HepG2 (cell line): ENCODE results near the gene CFAP54. TPM values are rescaled to one million over a fixed set of nuclear protein-coding genes. Genes with fewer than 3 reads are reported as not detected.

Experiments
- ATAC-seq: fragments of 200-7000 bp; cut with Tn5 transposase; 3 replicates; pipeline ENCODE4 v1.9.1; 2020; ENCODE audit warnings: mild to moderate bottlenecking, moderate library complexity
- BruUV-seq: library from RNA; stranded (reverse); fragments of 400-500 nt; replicated peaks from 2 replicates; lab custom pipeline; 2021; lab: Mats Ljungman, UMichigan
- CTCF ChIA-PET: fragments of 300-600 bp; formaldehyde crosslinking; extraction: SDS; loops from one replicate; lab custom pipeline; 2021; ENCODE audit warnings: low total read pairs, inconsistent platforms, low intra/inter-chr PET ratio; lab: Yijun Ruan, JAX
- POLR2A ChIA-PET: fragments of 350-600 bp; sonication (Branson Sonifier 250); formaldehyde crosslinking; loops from one replicate; lab custom pipeline; 2020; ENCODE audit warnings: antibody characterized with exemption, inconsistent platforms; lab: Yijun Ruan, JAX
- DNase-seq: peaks from one replicate; pipeline ENCODE4 v3.0.0-alpha.2; 2015; ENCODE audit warnings: low spot score
- FAIRE-seq: peaks from 3 replicates; lab custom pipeline; 2011; peaks lifted over from hg19 to GRCh38; lab: Jason Lieb, UNC
- H2AFZ ChIP-seq: one replicate; pipeline ENCODE4 v1.6.1; 2011; ENCODE audit warnings: low read length, inconsistent platforms
- H3K27ac ChIP-seq: fragments of 300-600 bp; 3 replicates; pipeline ENCODE4 v1.8.0; 2011; ENCODE audit warnings: mixed run types, mild to moderate bottlenecking, mixed read lengths, low read length, inconsistent platforms; ENCODE audit not compliant: insufficient read depth; ENCODE audit errors: extremely low read length
- H3K27me3 ChIP-seq, 2 experiments: fragments of 200-600 bp in 1 of 2; 2 replicates in 1 of 2; 3 replicates in 1 of 2; pipeline versions ENCODE4 v1.6.0 to v1.8.0; 2011; ENCODE audit warnings: low read length in 2 of 2, mild to moderate bottlenecking in 2 of 2, moderate library complexity in 2 of 2, inconsistent platforms in 1 of 2; ENCODE audit not compliant: insufficient read depth in 2 of 2, control insufficient read depth in 1 of 2
- H3K36me3 ChIP-seq, 2 experiments: fragments of 200-600 bp in 1 of 2; replicated peaks in 1 of 2; 2 replicates in 1 of 2; 3 replicates in 1 of 2; pipeline versions ENCODE4 v1.5.1 to v1.8.0; 2011; ENCODE audit warnings: low read length in 2 of 2, inconsistent platforms in 1 of 2; ENCODE audit not compliant: insufficient read depth in 2 of 2, control insufficient read depth in 1 of 2
- H3K4me1 ChIP-seq: 2 replicates; pipeline ENCODE4 v1.5.1; 2012; ENCODE audit warnings: low read length, inconsistent platforms; ENCODE audit not compliant: insufficient read depth
- H3K4me2 ChIP-seq: 2 replicates; pipeline ENCODE4 v1.6.0; 2011; ENCODE audit warnings: low read depth, low read length, inconsistent platforms
- H3K4me3 ChIP-seq, 3 experiments: fragments of 200-600 bp in 1 of 3; sonication (generic), shearing (Covaris generic) in 1 of 3; replicated peaks in 1 of 3; 2 replicates each; pipeline ENCODE4 v1.5.1; 2011 to 2016; ENCODE audit warnings: low read length in 3 of 3, inconsistent platforms in 2 of 3, low read depth in 2 of 3, mild to moderate bottlenecking in 2 of 3, control low read depth in 1 of 3, mixed read lengths in 1 of 3; ENCODE audit not compliant: insufficient read depth in 1 of 3
- H3K79me2 ChIP-seq: one replicate; pipeline ENCODE4 v1.6.1; 2011; ENCODE audit warnings: low read length, inconsistent platforms; ENCODE audit not compliant: insufficient read depth
- H3K9ac ChIP-seq: 2 replicates; pipeline ENCODE4 v1.6.0; 2011; ENCODE audit warnings: mild to moderate bottlenecking, low read depth, low read length, inconsistent platforms; ENCODE audit not compliant: insufficient read depth
- H3K9me3 ChIP-seq: 2 replicates; pipeline ENCODE4 v1.5.1; 2012; ENCODE audit warnings: mild to moderate bottlenecking, low read length
- H4K20me1 ChIP-seq: 2 replicates; pipeline ENCODE4 v1.6.0; 2011; ENCODE audit warnings: inconsistent platforms, mild to moderate bottlenecking, low read length, moderate library complexity; ENCODE audit not compliant: insufficient read depth
- GRHL1 ChIP-seq: sonication (generic); formaldehyde crosslinking; conservative IDR thresholded peaks from 2 replicates; pipeline ENCODE4 v1.8.0; 2022; ENCODE audit warnings: missing genetic modification reagents
- GZF1 ChIP-seq: sonication (generic); formaldehyde crosslinking; IDR thresholded peaks from 2 replicates; pipeline ENCODE4 v1.5.1; 2020; ENCODE audit warnings: mild to moderate bottlenecking, missing genetic modification reagents
- HNF4A ChIP-seq: sonication (generic); formaldehyde crosslinking; IDR thresholded peaks from 2 replicates; pipeline ENCODE4 v1.4.0; 2020; ENCODE audit warnings: missing genetic modification reagents
- MAF1 ChIP-seq: sonication (generic); formaldehyde crosslinking; IDR thresholded peaks from 2 replicates; pipeline ENCODE4 v1.5.0; 2020; ENCODE audit warnings: missing genetic modification reagents, borderline replicate concordance
- MAFF ChIP-seq: IDR thresholded peaks from 2 replicates; pipeline ENCODE4 v1.6.1; 2011; ENCODE audit warnings: low read depth, low read length, improper control_type of control experiment
- MAFK ChIP-seq, 2 experiments: IDR thresholded peaks in 1 of 2; conservative IDR thresholded peaks in 1 of 2; 2 replicates each; pipeline ENCODE4 v1.6.1; 2011; ENCODE audit warnings: improper control_type of control experiment in 2 of 2, low read length in 2 of 2
- PRDM10 ChIP-seq: sonication (generic); formaldehyde crosslinking; IDR thresholded peaks from 2 replicates; pipeline ENCODE4 v1.4.0; 2020; ENCODE audit warnings: low read depth, missing genetic modification reagents
- RBM39 ChIP-seq: fragments of 200-400 bp; formaldehyde crosslinking; IDR thresholded peaks from one replicate; pipeline ENCODE4 v1.6.1; 2018; ENCODE audit warnings: antibody characterized with exemption, mild to moderate bottlenecking, low read depth, low read length; ENCODE audit not compliant: poor library complexity, severe bottlenecking
- SKIL ChIP-seq: sonication (generic); formaldehyde crosslinking; IDR thresholded peaks from 2 replicates; pipeline ENCODE4 v1.8.0; 2022; ENCODE audit warnings: missing genetic modification reagents, mild to moderate bottlenecking, moderate library complexity, borderline replicate concordance
- ZBTB34 ChIP-seq: sonication (generic); formaldehyde crosslinking; IDR thresholded peaks from 2 replicates; pipeline ENCODE4 v1.8.0; 2022; ENCODE audit warnings: mild to moderate bottlenecking, missing genetic modification reagents
- ZFY ChIP-seq: sonication (generic); formaldehyde crosslinking; IDR thresholded peaks from 2 replicates; pipeline ENCODE4 v1.4.0; 2020; ENCODE audit warnings: missing genetic modification reagents
- ZNF543 ChIP-seq: sonication (generic); formaldehyde crosslinking; IDR thresholded peaks from 2 replicates; pipeline ENCODE4 v1.4.0; 2020; ENCODE audit warnings: mild to moderate bottlenecking, missing genetic modification reagents
- ZSCAN5A ChIP-seq: sonication (generic); formaldehyde crosslinking; IDR thresholded peaks from 2 replicates; pipeline ENCODE4 v1.8.0; 2022; ENCODE audit warnings: mild to moderate bottlenecking, missing genetic modification reagents, borderline replicate concordance
- WGBS: methylation state at CpG from one replicate; pipeline ENCODE4 v1.1.6; 2017; ENCODE audit warnings: low lambda C conversion rate; 5-methylcytosine and 5-hydroxymethylcytosine counted together
- in situ Hi-C: cut with HindIII; loops from 2 replicates; pipeline ENCODE4 v1.10.0; 2017; ENCODE audit warnings: low pct_unique_long_range_greater_than_20kb; ENCODE audit not compliant: extremely low pct_ligation_motif_present
- intact Hi-C: fragments of 100-400 bp; cut with micrococcal nuclease; formaldehyde crosslinking; loops from one replicate; pipeline ENCODE4 v1.10.0; 2022; ENCODE audit not compliant: unreplicated experiment
- polyA plus RNA-seq, 8 experiments: library from polyadenylated mRNA; depleted of rRNA in 3 of 8; stranded (reverse) in 7 of 8; unstranded in 1 of 8; fragments of >200 nt; fragmentation: Illumina TruSeq in 4 of 8; extraction: Trizol in 4 of 8; gene quantifications; 2 replicates each; pipeline versions ENCODE4 v1.2.1 to v1.2.3, GENCODE V29; 2011 to 2016; ENCODE audit warnings: low read depth in 4 of 8, missing spikeins in 1 of 8, mixed read lengths in 1 of 8; ENCODE audit not compliant: insufficient read depth in 1 of 8
- total RNA-seq, 5 experiments: library from RNA; depleted of rRNA; stranded (reverse); fragments of >200 nt; fragmentation: Illumina TruSeq; extraction: Trizol; gene quantifications; 2 replicates each; pipeline ENCODE4 v1.2.3, GENCODE V29; 2016; ENCODE audit warnings: low read depth in 1 of 5

Gene CFAP54
- total and polyA plus RNA-seq, 2 of the 13 experiments (the other 11 are each of a cell fraction or from before 2014, with no cell fraction given), result not detected

- Histone ChIP-seq H3K9me3 (no peaks in the 10 kb centered on the region), H3K4me2 (no peak overlapping the region), H3K9ac (no peak overlapping the region), H3K4me1 (no peaks in the 10 kb centered on the region), H3K27ac (no peak overlapping the region), H4K20me1 (no peaks in the 10 kb centered on the region), H3K27me3 (no peaks in the 10 kb centered on the region), H3K36me3 (no peaks in the 10 kb centered on the region), H3K4me3 (no peak overlapping the region), H3K79me2 (no peaks in the 10 kb centered on the region), H2AFZ (no peak overlapping the region)
- POLR2A ChIA-PET, result no interaction called here
- CTCF ChIA-PET, result no interaction called here
- no TSS peak for BruUV-seq
- DNase-seq (no peak), FAIRE-seq (no peak), ATAC-seq (no peak)
- intact Hi-C loops, result no loop called here
- in situ Hi-C loops, result no loop called here
- under 1% methylated on average over 2 of the region's 2 CpGs for WGBS
- no peak for TF ChIP-seq ZSCAN5A
- no peak for TF ChIP-seq HNF4A (CRISPR knock-in tag)
- TF ChIP-seq MAFK (conservative IDR thresholded peaks at IDR 0.05 in 1 of 2, IDR thresholded peaks at IDR 0.05 in 1 of 2; ENCODE audit: low read length in 2 of 2), result peak; percentile 98 to 99
- TF ChIP-seq ZFY, result no peak
- TF ChIP-seq ZNF543 (CRISPR knock-in tag), result no peak
- TF ChIP-seq GZF1, result no peak
- TF ChIP-seq MAF1 (CRISPR knock-in tag), result no peak
- no peak for TF ChIP-seq SKIL (CRISPR knock-in tag)
- peak; percentile 98 for TF ChIP-seq MAFF
- no peak for TF ChIP-seq ZBTB34
- no peak for TF ChIP-seq RBM39
- TF ChIP-seq PRDM10, result no peak
- no peak for TF ChIP-seq GRHL1 (CRISPR knock-in tag)
Observed at GRCh38 chr12:96810057-96810456, 320.7 kb downstream of the CFAP54 start.
